HL-60 (cell line): ENCODE measurements around the gene LRRC8D.

Source experiments
- DNase-seq, 2 experiments: peaks; one replicate each; pipeline ENCODE4 v3.0.0-alpha.2; 2010 to 2020; ENCODE audit warnings: low read depth in 1 of 2, low spot score in 1 of 2
- H3K27ac ChIP-seq: fragments of 250-450 bp; sonication (Bioruptor Pico); replicated peaks from 2 replicates; pipeline ENCODE4 v1.5.1; 2020; ENCODE audit warnings: mild to moderate bottlenecking, moderate library complexity
- H3K27me3 ChIP-seq: fragments of 250-450 bp; sonication (Bioruptor Pico); 2 replicates; pipeline ENCODE4 v1.5.1; 2021; ENCODE audit warnings: mild to moderate bottlenecking, moderate library complexity; ENCODE audit not compliant: insufficient read depth, poor library complexity, severe bottlenecking
- H3K4me3 ChIP-seq: replicated peaks from 2 replicates; pipeline ENCODE4 v1.5.1; 2011; ENCODE audit warnings: mild to moderate bottlenecking, control low read depth, low read length; ENCODE audit not compliant: insufficient read depth
- GABPA ChIP-seq: IDR thresholded peaks from 2 replicates; pipeline ENCODE4 v1.6.1; 2012; ENCODE audit warnings: low read depth
- POLR2AphosphoS5 ChIP-seq: IDR thresholded peaks from 2 replicates; pipeline ENCODE4 v1.6.1; 2012; ENCODE audit warnings: low read depth
- SPI1 ChIP-seq: IDR thresholded peaks from 2 replicates; pipeline ENCODE4 v1.6.1; 2012; ENCODE audit warnings: low read depth, mild to moderate bottlenecking, borderline replicate concordance
- TF ChIP-seq, protein P1 (sequence below): IDR thresholded peaks from 2 replicates; pipeline ENCODE4 v1.6.1; 2012; ENCODE audit warnings: low read depth; ENCODE audit not compliant: insufficient replicate concordance
- TF ChIP-seq, protein P2 (sequence below): IDR thresholded peaks from one replicate; pipeline ENCODE4 v1.5.1; 2011; ENCODE audit warnings: low read length, control low read depth, inconsistent platforms; ENCODE audit not compliant: insufficient read depth

Gene LRRC8D

DNA sequence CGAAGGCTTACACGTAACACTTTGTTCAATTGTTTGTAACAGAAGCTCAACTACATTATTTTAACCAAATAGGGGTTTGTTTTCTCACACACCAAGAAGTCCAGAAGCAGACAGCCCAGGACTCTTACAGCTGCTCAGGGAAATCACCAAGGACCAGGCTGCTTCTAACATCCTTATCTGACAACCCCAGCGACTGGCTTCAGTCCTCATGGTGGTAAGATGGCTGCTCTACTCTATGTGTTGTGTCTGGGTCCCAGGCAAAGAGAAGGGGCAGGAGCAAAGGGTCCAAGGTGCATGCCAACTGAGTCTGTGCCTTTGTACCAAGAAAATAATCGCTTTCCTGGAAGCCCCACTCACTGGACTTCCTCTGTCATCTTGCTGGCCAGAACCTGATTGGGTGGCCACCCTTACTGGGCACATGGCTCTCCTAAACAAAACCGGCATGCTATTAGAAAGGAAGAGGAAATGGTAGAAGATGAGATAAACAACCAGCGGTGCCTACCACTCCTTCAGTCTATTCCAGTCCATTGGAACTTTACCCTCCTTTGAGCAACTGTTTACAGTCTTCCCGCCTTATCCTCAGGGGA is 34.1 kb upstream of the LRRC8D start:
- DNase-seq, result no peak
- TF ChIP-seq GABPA, result no peak
- TF ChIP-seq POLR2AphosphoS5, result no peak
- TF ChIP-seq SPI1, result no peak
- TF ChIP-seq, protein P1, sequence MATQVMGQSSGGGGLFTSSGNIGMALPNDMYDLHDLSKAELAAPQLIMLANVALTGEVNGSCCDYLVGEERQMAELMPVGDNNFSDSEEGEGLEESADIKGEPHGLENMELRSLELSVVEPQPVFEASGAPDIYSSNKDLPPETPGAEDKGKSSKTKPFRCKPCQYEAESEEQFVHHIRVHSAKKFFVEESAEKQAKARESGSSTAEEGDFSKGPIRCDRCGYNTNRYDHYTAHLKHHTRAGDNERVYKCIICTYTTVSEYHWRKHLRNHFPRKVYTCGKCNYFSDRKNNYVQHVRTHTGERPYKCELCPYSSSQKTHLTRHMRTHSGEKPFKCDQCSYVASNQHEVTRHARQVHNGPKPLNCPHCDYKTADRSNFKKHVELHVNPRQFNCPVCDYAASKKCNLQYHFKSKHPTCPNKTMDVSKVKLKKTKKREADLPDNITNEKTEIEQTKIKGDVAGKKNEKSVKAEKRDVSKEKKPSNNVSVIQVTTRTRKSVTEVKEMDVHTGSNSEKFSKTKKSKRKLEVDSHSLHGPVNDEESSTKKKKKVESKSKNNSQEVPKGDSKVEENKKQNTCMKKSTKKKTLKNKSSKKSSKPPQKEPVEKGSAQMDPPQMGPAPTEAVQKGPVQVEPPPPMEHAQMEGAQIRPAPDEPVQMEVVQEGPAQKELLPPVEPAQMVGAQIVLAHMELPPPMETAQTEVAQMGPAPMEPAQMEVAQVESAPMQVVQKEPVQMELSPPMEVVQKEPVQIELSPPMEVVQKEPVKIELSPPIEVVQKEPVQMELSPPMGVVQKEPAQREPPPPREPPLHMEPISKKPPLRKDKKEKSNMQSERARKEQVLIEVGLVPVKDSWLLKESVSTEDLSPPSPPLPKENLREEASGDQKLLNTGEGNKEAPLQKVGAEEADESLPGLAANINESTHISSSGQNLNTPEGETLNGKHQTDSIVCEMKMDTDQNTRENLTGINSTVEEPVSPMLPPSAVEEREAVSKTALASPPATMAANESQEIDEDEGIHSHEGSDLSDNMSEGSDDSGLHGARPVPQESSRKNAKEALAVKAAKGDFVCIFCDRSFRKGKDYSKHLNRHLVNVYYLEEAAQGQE, result no peak
- TF ChIP-seq, protein P2, sequence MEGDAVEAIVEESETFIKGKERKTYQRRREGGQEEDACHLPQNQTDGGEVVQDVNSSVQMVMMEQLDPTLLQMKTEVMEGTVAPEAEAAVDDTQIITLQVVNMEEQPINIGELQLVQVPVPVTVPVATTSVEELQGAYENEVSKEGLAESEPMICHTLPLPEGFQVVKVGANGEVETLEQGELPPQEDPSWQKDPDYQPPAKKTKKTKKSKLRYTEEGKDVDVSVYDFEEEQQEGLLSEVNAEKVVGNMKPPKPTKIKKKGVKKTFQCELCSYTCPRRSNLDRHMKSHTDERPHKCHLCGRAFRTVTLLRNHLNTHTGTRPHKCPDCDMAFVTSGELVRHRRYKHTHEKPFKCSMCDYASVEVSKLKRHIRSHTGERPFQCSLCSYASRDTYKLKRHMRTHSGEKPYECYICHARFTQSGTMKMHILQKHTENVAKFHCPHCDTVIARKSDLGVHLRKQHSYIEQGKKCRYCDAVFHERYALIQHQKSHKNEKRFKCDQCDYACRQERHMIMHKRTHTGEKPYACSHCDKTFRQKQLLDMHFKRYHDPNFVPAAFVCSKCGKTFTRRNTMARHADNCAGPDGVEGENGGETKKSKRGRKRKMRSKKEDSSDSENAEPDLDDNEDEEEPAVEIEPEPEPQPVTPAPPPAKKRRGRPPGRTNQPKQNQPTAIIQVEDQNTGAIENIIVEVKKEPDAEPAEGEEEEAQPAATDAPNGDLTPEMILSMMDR, result no peak
- Histone ChIP-seq H3K27me3 (no peaks in the 10 kb centered on the region), H3K27ac (no peak overlapping the region), H3K4me3 (no peak overlapping the region)

DNA sequence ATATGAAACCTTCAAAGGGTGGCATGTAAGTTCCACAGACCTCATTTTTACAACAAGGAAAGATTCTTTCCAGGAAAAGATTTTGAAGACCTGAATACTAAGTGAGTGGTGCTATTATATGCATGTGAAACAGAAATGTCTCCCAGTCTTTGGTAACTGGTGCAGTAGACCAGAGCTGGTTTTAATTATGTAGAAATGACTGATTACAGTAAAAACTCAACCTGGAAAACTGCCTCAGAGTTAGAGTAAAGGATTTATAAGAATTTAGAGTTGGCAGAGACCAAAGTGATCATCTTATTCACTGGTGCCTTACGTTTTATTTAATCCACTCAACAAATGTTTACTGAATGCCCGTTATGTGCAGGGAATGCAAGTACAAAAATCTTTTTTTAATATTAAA is 30.2 kb upstream of the LRRC8D start:
- TF ChIP-seq, protein P1, result no peak
- TF ChIP-seq GABPA, result no peak
- TF ChIP-seq, protein P2, result no peak
- TF ChIP-seq SPI1, result no peak
- no peak for TF ChIP-seq POLR2AphosphoS5
- Histone ChIP-seq H3K27me3 (no peaks in the 10 kb centered on the region), H3K4me3 (no peak overlapping the region), H3K27ac (no peak overlapping the region)
- no peak for DNase-seq

DNA sequence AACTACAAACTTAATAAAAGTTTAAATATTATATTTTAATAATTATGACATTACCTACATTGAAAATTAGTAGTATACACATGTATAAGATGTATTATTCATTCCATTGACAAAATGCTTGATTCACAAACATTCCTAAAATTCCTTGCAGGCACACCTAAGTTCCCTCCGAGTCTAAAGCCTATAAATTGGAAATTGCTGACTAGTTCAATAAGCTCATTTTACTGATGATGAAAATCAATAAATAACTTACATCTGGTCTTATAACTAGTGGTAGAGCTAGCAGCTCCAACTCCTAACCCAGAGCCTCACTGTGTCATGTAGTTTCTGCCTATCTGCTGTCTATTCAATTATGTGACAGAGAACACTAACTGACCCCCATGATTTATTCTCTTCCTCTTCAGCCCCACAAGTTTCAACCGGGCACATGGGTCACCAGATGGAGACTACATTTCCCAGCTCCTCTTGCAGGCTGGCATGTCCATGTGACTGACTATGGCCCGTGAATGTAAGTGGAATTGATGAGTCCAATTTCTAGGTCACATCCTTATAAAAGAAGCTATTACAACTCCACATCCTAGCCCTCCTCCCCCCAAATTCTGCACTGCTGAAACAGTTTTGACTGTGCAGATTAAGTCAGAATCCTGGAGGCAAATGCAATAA is 29.6 kb upstream of the LRRC8D start:
- no peak overlapping the region for H3K4me3 ChIP-seq
- no peak overlapping the region for H3K27ac ChIP-seq
- TF ChIP-seq, protein P1, result no peak
- TF ChIP-seq, protein P2, result no peak
- TF ChIP-seq GABPA, result no peak
- TF ChIP-seq POLR2AphosphoS5, result no peak
- TF ChIP-seq SPI1, result no peak
- no peaks in the 10 kb centered on the region for H3K27me3 ChIP-seq
- DNase-seq, result no peak
